Measurements from ENCODE around the gene DNAH7. TPM values are rescaled to one million over a fixed set of nuclear protein-coding genes. Genes with fewer than 3 reads are reported as not detected.
"Not testable (repeated sequence)": the region's sequence is repeated elsewhere in the genome, so short reads cannot be mapped to it uniquely, and the experiment has no call there.

Gene DNAH7
- total RNA-seq, 1 donor from 2014 or later: 0.05 TPM

- ATAC-seq (no peak), DNase-seq (ENCODE audit: missing footprints) (no peak)
- intact Hi-C loops (cut with DNase I): no loop called here
Observed at GRCh38 chr2:196000551-196000950, 68.1 kb downstream of the DNAH7 start.

GRCh38 chr2:195998070-195998469 lies 70.6 kb downstream of the DNAH7 start:
- intact Hi-C loops (cut with DNase I): no loop called here
- DNase-seq (ENCODE audit: missing footprints): no peak
- ATAC-seq: no peak

- intact Hi-C loops (cut with DNase I): no loop called here
- no peak for DNase-seq (ENCODE audit: missing footprints)
Observed at GRCh38 chr2:195995499-195995898, 73.1 kb downstream of the DNAH7 start.

GRCh38 chr2:195993623-195994022 lies 75.0 kb downstream of the DNAH7 start:
- intact Hi-C loops (cut with DNase I): no loop called here
- ATAC-seq: no peak
- DNase-seq (ENCODE audit: missing footprints): no peak

More at GRCh38 chr2:195995499-195995898, 73.1 kb downstream of the DNAH7 start:
- no peak for ATAC-seq

GRCh38 chr2:195985741-195986140 lies 82.9 kb downstream of the DNAH7 start:
- ATAC-seq: no peak

GRCh38 chr2:195984923-195985726 lies 83.5 kb downstream of the DNAH7 start:
- ATAC-seq (no peak), DNase-seq (ENCODE audit: missing footprints) (no peak)
- intact Hi-C loops (cut with DNase I): no loop called here

More at GRCh38 chr2:195985741-195986140, 82.9 kb downstream of the DNAH7 start:
- DNase-seq (ENCODE audit: missing footprints): no peak
- intact Hi-C loops (cut with DNase I): no loop called here

- no peak for ATAC-seq
- intact Hi-C loops (cut with DNase I): no loop called here
- no peak for DNase-seq (ENCODE audit: missing footprints)
Observed at GRCh38 chr2:195967336-195967735, 101.3 kb downstream of the DNAH7 start.

GRCh38 chr2:195961873-195962272 lies 106.8 kb downstream of the DNAH7 start:
- intact Hi-C loops (cut with DNase I): no loop called here
- ATAC-seq: no peak

GRCh38 chr2:195959341-195959740 lies 109.3 kb downstream of the DNAH7 start:
- intact Hi-C loops (cut with DNase I): no loop called here
- no peak for ATAC-seq
- no peak for DNase-seq (ENCODE audit: missing footprints)

More at GRCh38 chr2:195961873-195962272, 106.8 kb downstream of the DNAH7 start:
- DNase-seq (ENCODE audit: missing footprints): no peak

GRCh38 chr2:195956725-195957124 lies 111.9 kb downstream of the DNAH7 start:
- no peak for DNase-seq (ENCODE audit: missing footprints)
- intact Hi-C loops (cut with DNase I): no loop called here
- no peak for ATAC-seq

- DNase-seq (ENCODE audit: missing footprints): no peak
- intact Hi-C loops (cut with DNase I): no loop called here
- no peak for ATAC-seq
Observed at GRCh38 chr2:195945056-195945455, 123.6 kb downstream of the DNAH7 start.

GRCh38 chr2:195937176-195937575 lies 131.5 kb downstream of the DNAH7 start:
- intact Hi-C loops (cut with DNase I): no loop called here
- ATAC-seq (no peak), DNase-seq (ENCODE audit: missing footprints) (no peak)

GRCh38 chr2:195934484-195934883 lies 134.2 kb downstream of the DNAH7 start:
- no peak for ATAC-seq
- DNase-seq (ENCODE audit: missing footprints): no peak
- intact Hi-C loops (cut with DNase I): no loop called here

- DNase-seq (ENCODE audit: missing footprints) (no peak), ATAC-seq (no peak)
- intact Hi-C loops (cut with DNase I): no loop called here
Observed at GRCh38 chr2:195929531-195929930, 139.1 kb downstream of the DNAH7 start.

GRCh38 chr2:195925120-195925519 lies 143.5 kb downstream of the DNAH7 start:
- no peak for DNase-seq (ENCODE audit: missing footprints)
- ATAC-seq: no peak

GRCh38 chr2:195923889-195924288 lies 144.7 kb downstream of the DNAH7 start:
- DNase-seq (ENCODE audit: missing footprints) (no peak), ATAC-seq (no peak)
- intact Hi-C loops (cut with DNase I): no loop called here

More at GRCh38 chr2:195925120-195925519, 143.5 kb downstream of the DNAH7 start:
- intact Hi-C loops (cut with DNase I): no loop called here

- intact Hi-C loops (cut with DNase I); DNase-seq (ENCODE audit: missing footprints): not testable (repeated sequence)
Observed at GRCh38 chr2:195917021-195917600, 151.5 kb downstream of the DNAH7 start.

GRCh38 chr2:195912079-195912478 lies 156.6 kb downstream of the DNAH7 start:
- ATAC-seq: no peak
- no peak for DNase-seq (ENCODE audit: missing footprints)
- intact Hi-C loops (cut with DNase I): no loop called here

More at GRCh38 chr2:195917021-195917600, 151.5 kb downstream of the DNAH7 start:
- ATAC-seq: not testable (repeated sequence)

- intact Hi-C loops (cut with DNase I): no loop called here
- DNase-seq (ENCODE audit: missing footprints) (no peak), ATAC-seq (no peak)
Observed at GRCh38 chr2:195910570-195910969, 158.1 kb downstream of the DNAH7 start.

- intact Hi-C loops (cut with DNase I): no loop called here
- ATAC-seq (no peak), DNase-seq (ENCODE audit: missing footprints) (no peak)
Observed at GRCh38 chr2:195909926-195910325, 158.7 kb downstream of the DNAH7 start.

Data from Right ventricle myocardium inferior (tissue), 1 donor.